K562 (cell line): ENCODE measurements around the gene FCHSD1. TPM values are rescaled to one million over a fixed set of nuclear protein-coding genes. Genes with fewer than 3 reads are reported as not detected.

ENCODE experiments used
- CEBPZ ChIP-seq: fragments of 150-350 bp; IDR thresholded peaks from 2 replicates; pipeline ENCODE4 v1.6.1; 2014; ENCODE audit warnings: low read depth, mild to moderate bottlenecking, low read length, borderline replicate concordance
- COPS2 ChIP-seq: fragments of 450-650 bp; conservative IDR thresholded peaks from 2 replicates; pipeline ENCODE4 v1.6.1; 2016; ENCODE audit warnings: mild to moderate bottlenecking, moderate library complexity
- DPF2 ChIP-seq: fragments of 450-650 bp; IDR thresholded peaks from 2 replicates; pipeline ENCODE4 v1.6.1; 2016
- E2F8 ChIP-seq: fragments of 450-650 bp; IDR thresholded peaks from 2 replicates; pipeline ENCODE4 v1.7.1; 2018; ENCODE audit warnings: mild to moderate bottlenecking, low read depth; ENCODE audit not compliant: partially characterized antibody
- FOXO4 ChIP-seq: fragments of 450-650 bp; formaldehyde crosslinking; IDR thresholded peaks from 2 replicates; pipeline ENCODE4 v1.4.0; 2020; ENCODE audit warnings: mild to moderate bottlenecking, moderate library complexity
- SUPT5H ChIP-seq: fragments of 450-650 bp; IDR thresholded peaks from 2 replicates; pipeline ENCODE4 v1.6.1; 2016
- TSC22D4 ChIP-seq: fragments of 450-650 bp; IDR thresholded peaks from 2 replicates; pipeline ENCODE4 v1.6.1; 2016; ENCODE audit warnings: missing genetic modification characterization, missing biosample characterization, control low read depth
- YY1 ChIP-seq, 3 experiments: IDR thresholded peaks; 2 replicates each; pipeline ENCODE4 v1.6.1; 2011; ENCODE audit warnings: low read length in 2 of 3, mild to moderate bottlenecking in 2 of 3, moderate library complexity in 2 of 3, borderline replicate concordance in 1 of 3, control low read depth in 1 of 3, low read depth in 1 of 3; ENCODE audit not compliant: insufficient read depth in 3 of 3, insufficient replicate concordance in 2 of 3, control insufficient read depth in 1 of 3, insufficient read length in 1 of 3; ENCODE audit errors: extremely low read depth in 1 of 3
- ZNF384 ChIP-seq: IDR thresholded peaks from 2 replicates; pipeline ENCODE4 v1.6.1; 2012; ENCODE audit warnings: low read depth, low read length, improper control_type of control experiment
- ZNF644 ChIP-seq: fragments of 200-800 bp; sonication (Bioruptor generic); IDR thresholded peaks from 2 replicates; pipeline ENCODE4 v1.6.1; 2016; ENCODE audit warnings: low read depth, missing genetic modification characterization, missing compliant biosample characterization
- polyA plus RNA-seq, 8 experiments: library from polyadenylated mRNA; depleted of rRNA in 4 of 8; stranded (reverse) in 5 of 8; unstranded in 3 of 8; fragments of >200 nt; fragmentation: Nextera tagmentation in 2 of 8; fragmentation: Illumina TruSeq in 1 of 8; extraction: Ambion mirVana in 2 of 8; extraction: Trizol in 1 of 8; gene quantifications; 2 replicates each; pipeline versions ENCODE4 v1.2.1 to v1.2.3, GENCODE V29; 2011 to 2014; ENCODE audit warnings: inconsistent platforms in 1 of 8, missing spikeins in 1 of 8
- total RNA-seq, 7 experiments: library from RNA; depleted of rRNA in 6 of 7; stranded (reverse); fragments of >200 nt in 6 of 7; fragmentation: Illumina TruSeq in 2 of 7; extraction: Trizol in 2 of 7; gene quantifications; 2 replicates each; pipeline versions ENCODE4 v1.2.1 to v1.2.3, GENCODE V29; 2011 to 2021; ENCODE audit warnings: low replicate concordance in 1 of 7

Gene FCHSD1
- total and polyA plus RNA-seq, 9 of the 15 experiments (the other 6 are each of a cell fraction or from before 2014, with no cell fraction given): 0.35 to 37.5 (median 13.6) TPM

GRCh38 chr5:141605523-141606277 lies 45.5 kb downstream of the FCHSD1 start (continued):
- TF ChIP-seq YY1 (IDR thresholded peaks at IDR 0.05; ENCODE audit: borderline replicate concordance in 1 of 3, control insufficient read depth in 1 of 3, extremely low read depth in 1 of 3, insufficient read depth in 3 of 3, insufficient read length in 1 of 3, insufficient replicate concordance in 2 of 3, low read depth in 1 of 3, low read length in 2 of 3) (no peak), ZNF384 (0 out of 2 replicates have a peak, but pooled peaks have one; percentile 6), FOXO4 (CRISPR knock-in tag) (no peak), E2F8 (peak; percentile 61), CEBPZ (no peak), COPS2 (no peak), TSC22D4 (no peak), SUPT5H (no peak), ZNF644 (tag) (no peak; the same call in 1 of the 2 replicates), DPF2 (peak; percentile 96)
